HG03139 (cell line): ENCODE results near the gene ADAM8.
"Not testable (repeated sequence)": the region's sequence is repeated elsewhere in the genome, so short reads cannot be mapped to it uniquely, and the experiment has no call there.

Source experiments
- ATAC-seq: cut with Tn5 transposase; IDR thresholded peaks from one replicate; pipeline ENCODE4 v1.9.1; 2021; ENCODE audit not compliant: unreplicated experiment

The ADAM8 gene

GRCh38 chr10:133276435-133277201, at the start of gene ADAM8:
Gene ADAM8 (minus strand): TSS chr10:133276868. CDS start chr10:133276817, 51 bp downstream.
- ATAC-seq: peak; percentile 37

GRCh38 chr10:133326223-133326551, 49.5 kb upstream of the ADAM8 start:
- no peak for ATAC-seq

DNA sequence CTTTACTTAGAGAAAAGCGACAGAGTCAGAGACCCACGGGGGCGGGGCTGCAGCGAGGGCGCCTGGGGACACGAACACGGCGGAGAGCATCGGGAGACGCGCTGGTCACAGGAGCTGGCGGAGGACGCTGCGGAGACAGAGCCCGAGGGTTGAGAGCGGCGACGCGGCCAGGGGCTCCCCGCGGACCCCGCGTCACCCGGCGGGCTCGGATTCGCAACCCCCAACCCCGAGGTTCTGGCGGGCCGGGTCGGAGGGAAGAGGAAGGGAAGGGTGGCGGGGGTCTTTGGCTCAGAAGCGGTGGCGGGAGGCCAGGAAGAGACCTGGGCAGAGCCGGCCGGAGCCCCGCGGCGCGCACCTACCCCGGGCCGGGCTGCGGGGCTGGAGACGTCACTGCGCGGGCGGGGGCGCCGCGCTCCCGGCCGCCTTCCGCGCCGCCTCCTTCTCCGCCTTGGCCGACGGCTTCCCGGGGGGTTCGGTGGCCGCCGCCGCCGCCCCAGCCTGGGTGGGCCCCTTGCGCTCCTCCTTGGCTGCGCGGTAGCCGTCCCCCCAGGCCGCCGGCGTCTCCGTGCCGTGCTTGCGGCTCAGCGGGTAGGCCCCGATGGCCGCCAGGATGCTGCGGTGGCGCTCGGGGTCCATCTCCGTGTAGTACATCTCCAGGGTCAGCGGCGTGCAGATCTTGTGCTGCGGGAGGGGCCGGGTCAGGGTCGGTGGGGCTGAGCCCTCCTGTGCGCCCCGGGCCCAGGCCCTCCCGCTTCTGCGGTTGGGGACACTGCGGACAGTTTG, 49.0 kb upstream of the ADAM8 start:
- no peak for ATAC-seq

- ATAC-seq: no peak
Observed at GRCh38 chr10:133324857-133325260, 48.2 kb upstream of the ADAM8 start.

DNA sequence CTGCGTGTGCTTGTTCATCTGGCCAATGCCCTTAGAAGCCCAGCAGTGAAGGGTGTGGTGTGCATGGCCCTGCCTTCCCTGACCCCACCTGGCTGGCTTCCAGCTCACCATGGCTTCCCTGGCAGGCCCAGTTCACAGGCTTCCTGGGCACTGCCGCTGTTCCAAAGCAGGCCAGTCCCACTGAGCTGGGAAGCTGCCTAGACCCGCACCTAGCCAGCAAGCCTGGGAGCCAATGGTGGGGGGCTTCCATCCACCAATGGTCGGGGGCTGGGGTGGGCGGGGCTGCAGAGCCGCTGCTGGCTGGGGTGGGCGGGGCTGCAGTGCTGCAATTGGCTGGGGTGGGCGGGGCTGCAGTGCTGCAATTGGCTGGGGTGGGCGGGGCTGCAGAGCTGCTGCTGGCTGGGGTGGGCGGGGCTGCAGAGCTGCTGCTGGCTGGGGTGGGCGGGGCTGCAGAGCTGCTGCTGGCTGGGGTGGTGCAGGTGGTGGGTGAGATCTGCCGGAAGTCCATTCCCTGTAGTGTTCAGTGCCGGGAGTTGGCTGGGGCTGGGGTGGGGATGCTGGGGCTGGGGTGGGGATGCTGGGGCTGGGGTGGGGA, 47.6 kb upstream of the ADAM8 start:
- no peak for ATAC-seq

DNA sequence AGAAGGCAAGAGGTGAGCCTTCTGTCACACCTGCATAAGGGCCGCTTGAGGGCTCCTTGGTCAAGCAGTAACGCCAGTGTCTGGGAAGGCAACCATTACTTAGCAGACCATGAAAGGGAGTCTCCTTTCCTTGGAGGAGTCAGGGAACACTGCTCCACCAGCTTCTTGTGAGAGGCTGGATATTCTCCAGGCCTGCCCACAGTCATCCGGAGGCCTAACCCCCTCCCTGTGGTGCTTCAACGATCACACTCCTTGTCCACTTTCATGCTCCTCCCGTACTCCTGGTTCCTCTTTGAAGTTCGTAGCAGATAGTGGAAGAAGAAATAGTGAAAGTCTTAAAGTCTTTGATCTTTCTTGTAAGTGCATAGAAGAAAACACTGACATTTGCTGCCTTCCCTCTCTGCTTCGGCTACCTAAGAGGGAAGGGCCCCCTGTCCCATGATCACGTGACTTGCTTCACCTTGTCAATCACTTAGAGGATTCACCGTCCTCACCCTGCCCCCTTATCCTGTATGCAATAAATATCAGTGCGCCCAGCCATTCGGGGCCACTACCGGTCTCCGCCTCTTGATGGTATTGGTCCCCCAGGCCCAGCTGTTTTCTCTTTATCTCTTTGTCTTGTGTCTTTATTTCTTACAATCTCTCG, 45.5 kb upstream of the ADAM8 start:
- not testable (repeated sequence) for ATAC-seq

DNA sequence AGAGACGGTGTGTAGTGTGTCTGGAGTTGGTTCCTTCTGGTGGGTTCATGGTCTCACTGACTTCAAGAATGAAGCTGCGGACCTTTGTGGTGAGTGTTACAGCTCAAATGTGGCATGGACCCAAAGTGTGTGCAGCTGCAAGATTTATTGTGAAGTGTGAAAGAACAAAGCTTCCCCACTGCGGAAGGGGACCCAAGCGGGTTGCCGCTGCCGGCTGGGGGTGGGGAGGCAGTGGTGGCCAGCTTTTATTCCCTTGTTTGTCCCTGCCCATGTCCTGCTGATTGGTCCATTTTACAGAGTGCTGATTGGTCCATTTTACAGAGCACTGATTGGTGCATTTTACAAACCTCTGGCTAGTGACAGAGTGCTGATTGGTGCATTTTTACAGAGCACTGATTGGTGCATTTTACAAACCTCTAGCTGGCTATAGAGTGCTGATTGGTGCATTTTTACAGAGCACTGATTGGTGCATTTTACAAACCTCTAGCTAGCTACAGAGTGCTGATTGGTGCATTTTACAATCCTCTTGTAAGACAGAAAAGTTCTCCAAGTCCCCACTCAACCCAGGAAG, 44.3 kb upstream of the ADAM8 start:
- ATAC-seq: not testable (repeated sequence)

- ATAC-seq: no peak
Observed at GRCh38 chr10:133318494-133319127, 41.9 kb upstream of the ADAM8 start.

GRCh38 chr10:133316732-133317131, 40.1 kb upstream of the ADAM8 start:
- no peak for ATAC-seq

- ATAC-seq: no peak
Observed at GRCh38 chr10:133316266-133316665, 39.6 kb upstream of the ADAM8 start.

- no peak for ATAC-seq
Observed at GRCh38 chr10:133315847-133316246, 39.2 kb upstream of the ADAM8 start.

GRCh38 chr10:133314911-133315310, 38.2 kb upstream of the ADAM8 start:
- no peak for ATAC-seq

DNA sequence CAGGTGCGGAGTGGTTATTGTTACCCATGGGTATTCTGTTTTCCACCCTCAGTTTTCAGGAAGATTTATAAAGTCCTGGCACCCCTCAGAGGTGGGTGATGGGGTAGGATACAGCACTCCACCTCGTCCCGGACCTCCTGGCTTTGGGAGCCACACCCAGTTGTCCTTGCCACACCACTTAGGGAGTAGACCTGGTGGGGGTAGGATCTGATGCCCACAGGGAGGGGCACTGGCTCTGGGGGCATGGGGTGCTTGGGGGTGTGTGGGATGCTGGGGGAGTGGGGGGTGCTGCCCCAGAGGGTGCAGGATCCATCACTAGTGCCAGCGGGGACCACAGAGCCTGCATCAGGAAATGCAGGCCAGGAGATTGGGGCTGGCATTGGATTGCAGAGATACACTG, 36.5 kb upstream of the ADAM8 start:
- ATAC-seq: no peak

DNA sequence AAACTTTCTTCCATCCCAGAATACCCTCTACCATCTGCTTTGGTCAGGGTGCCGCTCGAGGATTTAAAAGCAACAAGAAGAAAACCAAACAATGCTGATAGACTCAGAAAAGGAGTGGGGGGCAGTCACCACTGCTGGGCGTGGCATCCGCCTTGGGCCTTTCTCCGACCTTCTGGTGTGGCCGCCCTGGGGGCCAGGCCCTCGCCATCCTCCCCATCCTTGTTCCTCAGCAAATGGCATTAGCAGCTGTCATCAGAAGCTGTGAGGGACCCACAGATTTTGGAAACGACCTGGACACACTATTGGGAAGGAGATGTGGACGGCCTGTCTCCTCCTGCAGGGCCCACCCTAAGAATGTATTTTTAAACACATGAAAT, 36.1 kb upstream of the ADAM8 start:
- no peak for ATAC-seq

GRCh38 chr10:133312016-133312768, 35.5 kb upstream of the ADAM8 start:
- ATAC-seq: no peak

GRCh38 chr10:133311570-133311969, 34.9 kb upstream of the ADAM8 start:
- ATAC-seq: no peak

DNA sequence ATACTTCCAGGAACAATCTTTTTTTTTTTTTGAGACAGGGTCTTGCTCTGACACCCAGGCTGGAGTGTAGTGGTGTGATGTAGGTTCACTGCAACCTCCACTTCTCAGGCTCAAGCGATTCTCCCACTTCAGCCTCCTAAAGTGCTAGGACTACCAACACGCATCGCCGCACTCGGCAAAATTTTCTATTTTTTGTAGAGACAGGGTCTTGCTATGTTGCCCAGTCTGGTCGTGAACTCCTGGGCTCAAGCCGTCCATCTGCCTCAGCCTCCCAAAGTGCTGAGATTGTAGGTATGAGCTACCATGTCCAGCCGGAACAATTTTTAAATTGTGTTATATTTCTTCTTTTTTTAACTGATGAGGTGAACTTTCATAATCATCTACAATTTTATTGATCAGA, 34.1 kb upstream of the ADAM8 start:
- ATAC-seq: no peak

GRCh38 chr10:133310399-133310755, 33.7 kb upstream of the ADAM8 start:
- no peak for ATAC-seq

DNA sequence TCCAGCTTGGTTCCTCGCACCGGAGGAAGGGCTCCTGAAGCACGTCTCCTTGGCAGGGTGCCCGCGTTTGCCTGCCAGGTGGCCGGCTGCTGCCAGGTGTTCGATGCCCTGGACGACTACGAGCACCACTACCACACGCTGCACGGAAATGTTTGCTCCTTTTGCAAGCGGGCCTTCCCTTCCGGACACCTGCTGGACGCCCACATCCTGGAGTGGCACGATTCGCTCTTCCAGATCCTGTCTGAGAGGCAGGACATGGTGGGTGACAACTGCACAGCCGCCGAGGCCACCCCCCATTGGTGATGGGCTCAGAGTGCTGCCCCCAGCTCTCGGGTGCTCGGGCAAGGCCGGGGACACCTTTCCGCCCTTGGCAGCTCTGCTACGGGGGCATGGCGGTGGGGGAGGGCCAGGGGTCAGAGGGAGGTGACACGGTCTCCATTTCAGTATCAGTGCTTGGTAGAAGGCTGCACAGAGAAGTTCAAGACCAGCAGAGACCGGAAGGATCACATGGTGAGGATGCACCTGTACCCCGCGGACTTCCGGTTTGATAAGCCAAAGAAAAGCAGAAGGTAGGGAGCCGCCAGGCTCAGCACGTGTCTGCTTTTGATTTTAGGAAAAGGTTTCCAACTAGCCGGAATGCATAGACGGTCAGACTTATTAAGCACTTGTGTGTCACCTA, 33.2 kb upstream of the ADAM8 start:
- no peak for ATAC-seq
